ENCODE results near the gene AXL. TPM values are rescaled to one million over a fixed set of nuclear protein-coding genes. Genes with fewer than 3 reads are reported as not detected.

AXL gene
- total RNA-seq, 1 experiment from 2014 or later: 128 TPM

GRCh38 chr19:41274802-41275201 lies 55.8 kb downstream of the AXL start:
- H3K9me3 ChIP-seq (ENCODE audit: control insufficient read depth, insufficient read depth, low read depth, low read length): no peaks in the 10 kb centered on the region
- no peak for ATAC-seq
- ChIA-PET CTCF (no interaction called here), POLR2A (no interaction called here)
- no peaks in the 10 kb centered on the region for H3K27me3 ChIP-seq (ENCODE audit: control insufficient read depth, insufficient read depth, low read length)
- no peaks in the 10 kb centered on the region for H3K4me1 ChIP-seq (ENCODE audit: control insufficient read depth, insufficient read depth, low read length)
- TF ChIP-seq CTCF (IDR thresholded peaks at IDR 0.05): no peak
- no peak overlapping the region for H3K4me3 ChIP-seq (ENCODE audit: low read depth in 2 of 2, low read length in 2 of 2)
- no peak overlapping the region for H3K27ac ChIP-seq (ENCODE audit: low read length)
- in situ Hi-C loops (cut with HindIII; ENCODE audit: low pct_unique_long_range_greater_than_20kb, low sequenced_read_pairs): no loop called here
- H3K36me3 ChIP-seq (ENCODE audit: control insufficient read depth, insufficient read depth, low read length): peaks cover 37% of the 10 kb centered on the region
- DNase-seq (ENCODE audit: low read depth, low spot score): no peak
- intact Hi-C loops (cut with micrococcal nuclease; ENCODE audit: unreplicated experiment): no loop called here
- no TSS peak for BruUV-seq (replicated peaks)

GRCh38 chr19:41276231-41276630 lies 57.2 kb downstream of the AXL start:
- no peak overlapping the region for H3K4me3 ChIP-seq (ENCODE audit: low read depth in 2 of 2, low read length in 2 of 2)
- no peak for ATAC-seq
- intact Hi-C loops (cut with micrococcal nuclease; ENCODE audit: unreplicated experiment) (no loop called here), in situ Hi-C loops (cut with HindIII; ENCODE audit: low pct_unique_long_range_greater_than_20kb, low sequenced_read_pairs) (no loop called here)
- H3K4me1 ChIP-seq (ENCODE audit: control insufficient read depth, insufficient read depth, low read length): no peaks in the 10 kb centered on the region
- ChIA-PET CTCF (no interaction called here), POLR2A (no interaction called here)
- TF ChIP-seq TCF7L2 (IDR thresholded peaks at IDR 0.05; ENCODE audit: low read depth, low read length) (no peak), CTCF (IDR thresholded peaks at IDR 0.05) (no peak), SIN3A (IDR thresholded peaks at IDR 0.05; ENCODE audit: borderline replicate concordance, insufficient read depth, low read depth, low read length) (no peak), POLR2AphosphoS5 (IDR thresholded peaks at IDR 0.05; ENCODE audit: low read depth, low read length) (no peak; the same call in 1 of the 2 replicates), REST (IDR thresholded peaks at IDR 0.05; ENCODE audit: insufficient read depth in 1 of 2, low read depth in 2 of 2, low read length in 1 of 2) (no peak)
- H3K27me3 ChIP-seq (ENCODE audit: control insufficient read depth, insufficient read depth, low read length): no peaks in the 10 kb centered on the region
- DNase-seq (ENCODE audit: low read depth, low spot score): no peak
- no TSS peak for BruUV-seq (replicated peaks)
- peaks cover 43% of the 10 kb centered on the region for H3K36me3 ChIP-seq (ENCODE audit: control insufficient read depth, insufficient read depth, low read length)
- no peak overlapping the region for H3K27ac ChIP-seq (ENCODE audit: low read length)
- H3K9me3 ChIP-seq (ENCODE audit: control insufficient read depth, insufficient read depth, low read depth, low read length): no peaks in the 10 kb centered on the region

GRCh38 chr19:41278478-41278877 lies 59.5 kb downstream of the AXL start:
- DNase-seq (ENCODE audit: low read depth, low spot score): no peak
- no peak overlapping the region for H3K4me3 ChIP-seq (ENCODE audit: low read depth in 2 of 2, low read length in 2 of 2)
- ATAC-seq: no peak
- H3K36me3 ChIP-seq (ENCODE audit: control insufficient read depth, insufficient read depth, low read length): peaks cover 29% of the 10 kb centered on the region
- in situ Hi-C loops (cut with HindIII; ENCODE audit: low pct_unique_long_range_greater_than_20kb, low sequenced_read_pairs): no loop called here
- no TSS peak for BruUV-seq (replicated peaks)
- ChIA-PET POLR2A (no interaction called here), CTCF (no interaction called here)
- TF ChIP-seq REST (IDR thresholded peaks at IDR 0.05; ENCODE audit: insufficient read depth in 1 of 2, low read depth in 2 of 2, low read length in 1 of 2): no peak
- no peak for TF ChIP-seq CTCF (IDR thresholded peaks at IDR 0.05)
- TF ChIP-seq SIN3A (IDR thresholded peaks at IDR 0.05; ENCODE audit: borderline replicate concordance, insufficient read depth, low read depth, low read length): no peak
- no peak for TF ChIP-seq POLR2AphosphoS5 (IDR thresholded peaks at IDR 0.05; ENCODE audit: low read depth, low read length)
- TF ChIP-seq TCF7L2 (IDR thresholded peaks at IDR 0.05; ENCODE audit: low read depth, low read length): no peak
- H3K27ac ChIP-seq (ENCODE audit: low read length): no peak overlapping the region
- H3K27me3 ChIP-seq (ENCODE audit: control insufficient read depth, insufficient read depth, low read length): no peaks in the 10 kb centered on the region
- intact Hi-C loops (cut with micrococcal nuclease; ENCODE audit: unreplicated experiment): no loop called here
- H3K4me1 ChIP-seq (ENCODE audit: control insufficient read depth, insufficient read depth, low read length): no peaks in the 10 kb centered on the region
- no peaks in the 10 kb centered on the region for H3K9me3 ChIP-seq (ENCODE audit: control insufficient read depth, insufficient read depth, low read depth, low read length)

Data from Panc1 (cell line).